ENCODE measurements around the gene SUPT5H.

GRCh38 chr19:39438270-39438934, 7.0 kb upstream of the SUPT5H start:
- no peak for TF ChIP-seq CTCF (IDR thresholded peaks at IDR 0.05)
- no peak for TF ChIP-seq POLR2AphosphoS5 (IDR thresholded peaks at IDR 0.05)
- no peak for TF ChIP-seq POLR2A (IDR thresholded peaks at IDR 0.05)

All from prostate gland (tissue), 2 donors.